Keratinocyte (primary cell): ENCODE data around the gene TNK1. TPM values are rescaled to one million over a fixed set of nuclear protein-coding genes. Genes with fewer than 3 reads are reported as not detected.

Experiments used
- DNase-seq: peaks from one replicate; pipeline ENCODE4 v3.0.0-alpha.2; 2011; ENCODE audit warnings: low read depth, missing footprints, low spot score
- FAIRE-seq: peaks from 2 replicates; lab custom pipeline; 2011; peaks lifted over from hg19 to GRCh38; lab: Jason Lieb, UNC
- H2AFZ ChIP-seq: 2 replicates; pipeline ENCODE4 v1.6.0; 2012; ENCODE audit warnings: low read length, control low read depth, inconsistent platforms; ENCODE audit not compliant: control insufficient read depth
- H3K27ac ChIP-seq: 2 replicates; pipeline ENCODE4 v1.5.1; 2011; ENCODE audit warnings: low read length; ENCODE audit not compliant: control insufficient read depth, insufficient read depth
- H3K27me3 ChIP-seq: 3 replicates; pipeline ENCODE4 v1.6.0; 2011; ENCODE audit warnings: low read length; ENCODE audit not compliant: control insufficient read depth, insufficient read depth; ENCODE audit errors: extremely low read depth
- H3K36me3 ChIP-seq, 2 experiments: 2 replicates in 1 of 2; 3 replicates in 1 of 2; pipeline ENCODE4 v1.5.1; 2011; ENCODE audit warnings: low read length in 2 of 2, mild to moderate bottlenecking in 1 of 2; ENCODE audit not compliant: control insufficient read depth in 2 of 2, insufficient read depth in 2 of 2; ENCODE audit errors: extremely low read depth in 1 of 2
- H3K4me1 ChIP-seq: 3 replicates; pipeline ENCODE4 v1.5.1; 2011; ENCODE audit warnings: low read length; ENCODE audit not compliant: control insufficient read depth, insufficient read depth; ENCODE audit errors: extremely low read depth
- H3K4me2 ChIP-seq: 3 replicates; pipeline ENCODE4 v1.6.0; 2011; ENCODE audit warnings: low read depth, low read length; ENCODE audit not compliant: control insufficient read depth, insufficient read depth; ENCODE audit errors: extremely low read depth
- H3K4me3 ChIP-seq, 3 experiments: fragments of 200-600 bp in 1 of 3; sonication (generic) in 1 of 3; 2 replicates in 2 of 3; 3 replicates in 1 of 3; pipeline ENCODE4 v1.5.1; 2011 to 2016; ENCODE audit warnings: low read length in 3 of 3, mild to moderate bottlenecking in 3 of 3, control low read depth in 2 of 3, inconsistent platforms in 1 of 3, low read depth in 1 of 3, mixed read lengths in 1 of 3, mixed run types in 1 of 3, moderate library complexity in 1 of 3; ENCODE audit not compliant: control insufficient read depth in 2 of 3, insufficient read depth in 2 of 3; ENCODE audit errors: extremely low read depth in 1 of 3
- H3K79me2 ChIP-seq: 2 replicates; pipeline ENCODE4 v1.6.0; 2012; ENCODE audit warnings: low read length; ENCODE audit not compliant: control insufficient read depth, insufficient read depth
- H3K9ac ChIP-seq: 3 replicates; pipeline ENCODE4 v1.6.0; 2011; ENCODE audit warnings: low read length; ENCODE audit not compliant: control insufficient read depth, insufficient read depth; ENCODE audit errors: extremely low read depth
- H3K9me1 ChIP-seq: 3 replicates; pipeline ENCODE4 v1.6.0; 2011; ENCODE audit warnings: low read length; ENCODE audit not compliant: control insufficient read depth, insufficient read depth; ENCODE audit errors: extremely low read depth
- H3K9me3 ChIP-seq: 2 replicates; pipeline ENCODE4 v1.5.1; 2012; ENCODE audit warnings: low read depth, low read length; ENCODE audit not compliant: control insufficient read depth
- H4K20me1 ChIP-seq: 3 replicates; pipeline ENCODE4 v1.6.0; 2011; ENCODE audit warnings: low read length; ENCODE audit not compliant: control insufficient read depth, insufficient read depth; ENCODE audit errors: extremely low read depth
- CTCF ChIP-seq, 3 experiments: IDR thresholded peaks in 1 of 3; conservative IDR thresholded peaks in 1 of 3; optimal IDR thresholded peaks in 1 of 3; 2 replicates in 2 of 3; 3 replicates in 1 of 3; pipeline versions ENCODE3 to v1.5.1; 2011; ENCODE audit warnings: low read length in 3 of 3, mild to moderate bottlenecking in 3 of 3, moderate library complexity in 2 of 3, control low read depth in 1 of 3, inconsistent platforms in 1 of 3; ENCODE audit not compliant: insufficient read depth in 2 of 3; ENCODE audit errors: extremely low read depth in 1 of 3
- EZH2 ChIP-seq: IDR thresholded peaks from one replicate; pipeline ENCODE4 v1.6.1; 2012; ENCODE audit warnings: inconsistent platforms, mild to moderate bottlenecking, low read length, moderate library complexity
- dilution Hi-C: fragments of 300-500 bp; cut with MboI; formaldehyde crosslinking; loops from one replicate; pipeline ENCODE4 v1.7.0; 2020; ENCODE audit warnings: low sequenced_read_pairs; ENCODE audit not compliant: extremely low pct_ligation_motif_present
- polyA plus RNA-seq, 5 experiments: library from polyadenylated mRNA; depleted of rRNA in 3 of 5; stranded (reverse) in 3 of 5; stranded (forward) in 1 of 5; unstranded in 1 of 5; fragments of >200 nt; gene quantifications; 1 replicate in 1 of 5; 2 replicates in 3 of 5; 3 replicates in 1 of 5; pipeline versions ENCODE4 v1.2.1 to v1.2.3, GENCODE V29; 2011 to 2012; ENCODE audit warnings: missing spikeins in 2 of 5, low read depth in 1 of 5, low replicate concordance in 1 of 5

The TNK1 gene
- polyA plus RNA-seq, 1 donor (not counting 4 experiments of a cell fraction or from before 2014, with no cell fraction given) = 10.6 TPM

GRCh38 chr17:7340179-7340578 lies 40.7 kb upstream of the TNK1 start:
- no peaks in the 10 kb centered on the region for H4K20me1 ChIP-seq
- dilution Hi-C loops = no loop called here

GRCh38 chr17:7341842-7342241 lies 39.0 kb upstream of the TNK1 start:
- peaks cover 18% of the 10 kb centered on the region for H3K27me3 ChIP-seq
- FAIRE-seq (no peak), DNase-seq (no peak)
- no peak overlapping the region for H3K4me3 ChIP-seq
- H3K9me3 ChIP-seq = no peaks in the 10 kb centered on the region
- no peak overlapping the region for H3K27ac ChIP-seq
- no peaks in the 10 kb centered on the region for H3K9me1 ChIP-seq
- H3K4me2 ChIP-seq = no peak overlapping the region
- H4K20me1 ChIP-seq = no peaks in the 10 kb centered on the region
- H2AFZ ChIP-seq = no peak overlapping the region
- H3K9ac ChIP-seq = no peak overlapping the region
- TF ChIP-seq CTCF (optimal IDR thresholded peaks at IDR 0.05 in 1 of 3, IDR thresholded peaks at IDR 0.05 in 1 of 3, conservative IDR thresholded peaks at IDR 0.05 in 1 of 3; ENCODE audit: extremely low read depth in 1 of 3, insufficient read depth in 2 of 3, low read length in 3 of 3) (no peak), EZH2 (no peak)
- dilution Hi-C loops = no loop called here
- no peaks in the 10 kb centered on the region for H3K4me1 ChIP-seq
- no peaks in the 10 kb centered on the region for H3K79me2 ChIP-seq
- H3K36me3 ChIP-seq = no peaks in the 10 kb centered on the region

More at GRCh38 chr17:7340179-7340578, 40.7 kb upstream of the TNK1 start:
- Histone ChIP-seq H3K4me2 (no peak overlapping the region), H2AFZ (no peak overlapping the region), H3K9me3 (no peaks in the 10 kb centered on the region), H3K27me3 (peaks cover 18% of the 10 kb centered on the region), H3K9ac (no peak overlapping the region), H3K4me3 (no peak overlapping the region), H3K9me1 (no peaks in the 10 kb centered on the region), H3K27ac (no peak overlapping the region), H3K4me1 (no peaks in the 10 kb centered on the region), H3K36me3 (no peaks in the 10 kb centered on the region), H3K79me2 (no peaks in the 10 kb centered on the region)
- TF ChIP-seq EZH2 (no peak), CTCF (optimal IDR thresholded peaks at IDR 0.05 in 1 of 3, IDR thresholded peaks at IDR 0.05 in 1 of 3, conservative IDR thresholded peaks at IDR 0.05 in 1 of 3; ENCODE audit: extremely low read depth in 1 of 3, insufficient read depth in 2 of 3, low read length in 3 of 3) (no peak)
- FAIRE-seq = no peak
- DNase-seq = no peak
